ENCODE results near the gene PHF3.

DNA sequence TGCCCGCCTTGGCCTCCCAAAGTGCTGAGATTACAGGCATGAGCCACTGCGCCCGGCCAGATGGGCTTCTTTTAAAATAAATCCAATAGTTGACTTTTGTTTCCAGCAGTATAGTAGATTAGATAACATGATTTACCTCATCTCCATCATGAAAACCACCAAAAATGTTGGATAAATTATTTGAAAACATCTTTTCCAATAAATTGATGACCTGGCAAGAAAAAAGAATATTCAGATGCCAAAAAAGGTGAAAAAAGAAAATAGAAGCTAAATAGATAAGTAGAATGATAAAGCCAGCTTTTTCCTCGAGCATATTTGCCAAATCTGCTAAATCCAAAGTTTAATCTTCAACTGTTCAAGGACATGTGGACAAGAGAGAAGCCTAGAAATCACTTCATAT lies 109.2 kb downstream of the PHF3 start:
- no peak for TF ChIP-seq EZH2 (IDR thresholded peaks at IDR 0.05; ENCODE audit: insufficient read depth, poor library complexity, severe bottlenecking)
- no peak for TF ChIP-seq EZH2phosphoT487 (IDR thresholded peaks at IDR 0.05; ENCODE audit: insufficient read depth, low read depth)
